ENCODE data around the gene EPB41.

EPB41 gene

GRCh38 chr1:28886731-28887418, 27.5 kb upstream of the EPB41 start (continued):
- TF ChIP-seq ZNF704 (tag by site-specific recombination; IDR thresholded peaks at IDR 0.05) (no peak), AEBP2 (tag by site-specific recombination; IDR thresholded peaks at IDR 0.05; ENCODE audit: borderline replicate concordance) (no peak), SP2 (tag by site-specific recombination; IDR thresholded peaks at IDR 0.05) (peak; percentile 91), ZNF112 (tag by site-specific recombination; IDR thresholded peaks at IDR 0.05) (no peak), ZNF274 (IDR thresholded peaks at IDR 0.05; ENCODE audit: low read length) (no peak), ZNF274 (tag by site-specific recombination; IDR thresholded peaks at IDR 0.05; ENCODE audit: borderline replicate concordance) (no peak), ZNF777 (tag by site-specific recombination; IDR thresholded peaks at IDR 0.05; ENCODE audit: borderline replicate concordance) (no peak), FEZF1 (tag by site-specific recombination; IDR thresholded peaks at IDR 0.05) (no peak), KLF9 (tag by site-specific recombination; IDR thresholded peaks at IDR 0.05; ENCODE audit: low read depth) (peak; percentile 56; the same call in 1 of the 2 replicates), SCRT1 (tag by site-specific recombination; IDR thresholded peaks at IDR 0.05; ENCODE audit: borderline replicate concordance) (no peak), HOXC10 (CRISPR knock-in tag; IDR thresholded peaks at IDR 0.05) (no peak), TSHZ1 (tag by site-specific recombination; IDR thresholded peaks at IDR 0.05; ENCODE audit: borderline replicate concordance) (no peak), EGR2 (tag by site-specific recombination; IDR thresholded peaks at IDR 0.05; ENCODE audit: low read depth) (no peak), MZF1 (tag by site-specific recombination; IDR thresholded peaks at IDR 0.05; ENCODE audit: borderline replicate concordance) (0 out of 2 replicates have a peak, but pooled peaks have one; percentile 38), GLIS2 (tag by site-specific recombination; IDR thresholded peaks at IDR 0.05) (peak; percentile 84), YY1 (tag by site-specific recombination; IDR thresholded peaks at IDR 0.05) (no peak), KLF1 (tag by site-specific recombination; IDR thresholded peaks at IDR 0.05) (peak; percentile 54; the same call in 1 of the 2 replicates), ZNF626 (tag by site-specific recombination; IDR thresholded peaks at IDR 0.05) (no peak), ZNF292 (tag by site-specific recombination; IDR thresholded peaks at IDR 0.05; ENCODE audit: borderline replicate concordance, low read depth) (no peak), ZNF280D (tag by site-specific recombination; IDR thresholded peaks at IDR 0.05) (no peak), ZNF302 (tag by site-specific recombination; IDR thresholded peaks at IDR 0.05; ENCODE audit: low read depth) (no peak), ZNF514 (tag by site-specific recombination; IDR thresholded peaks at IDR 0.05) (no peak), ZNF843 (tag by site-specific recombination; IDR thresholded peaks at IDR 0.05) (no peak), INSM2 (tag by site-specific recombination; IDR thresholded peaks at IDR 0.05) (no peak), ZNF624 (tag by site-specific recombination; IDR thresholded peaks at IDR 0.05) (no peak), ZNF26 (tag by site-specific recombination; IDR thresholded peaks at IDR 0.05) (no peak), ZFP3 (tag by site-specific recombination; IDR thresholded peaks at IDR 0.05; ENCODE audit: low read depth) (no peak), ZNF391 (tag by site-specific recombination; IDR thresholded peaks at IDR 0.05; ENCODE audit: borderline replicate concordance, low read depth) (no peak)
